ENCODE results near the gene XPNPEP3.

DNA sequence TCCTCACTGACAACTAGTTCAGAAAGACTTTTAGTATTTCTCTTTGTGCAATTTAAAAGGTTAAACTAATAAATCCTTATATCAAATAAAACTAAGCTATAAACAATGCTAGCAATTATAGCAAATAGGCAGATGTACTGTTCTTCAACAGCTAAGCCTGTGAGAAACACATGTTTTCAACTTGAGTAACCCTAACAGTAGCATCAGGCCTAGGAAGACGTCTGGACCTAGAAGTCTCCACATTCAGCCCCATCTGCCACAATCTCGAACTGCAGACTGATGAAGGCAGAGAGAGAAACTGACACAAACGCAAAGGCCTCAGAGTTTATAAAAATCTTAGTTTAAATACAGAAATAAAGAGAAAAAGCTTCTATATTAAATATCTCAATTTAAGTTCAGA lies 3.0 kb upstream of the XPNPEP3 start:
- TF ChIP-seq POLR2AphosphoS5 (IDR thresholded peaks at IDR 0.05; ENCODE audit: low read depth, low read length) (no peak), POLR2A (IDR thresholded peaks at IDR 0.05; ENCODE audit: low read depth, low read length) (no peak), TAF1 (IDR thresholded peaks at IDR 0.05; ENCODE audit: borderline replicate concordance, low read depth, low read length) (no peak)
